GM19351 (cell line): ENCODE data around the gene ELN.
A peak's percentile ranks its signal among the peaks of the same experiment; 100 is the strongest.

Experiments used
- ATAC-seq: cut with Tn5 transposase; IDR thresholded peaks from one replicate; pipeline ENCODE4 v1.9.1; 2021; ENCODE audit warnings: mild to moderate bottlenecking, moderate library complexity; ENCODE audit not compliant: unreplicated experiment

ELN gene

GRCh38 chr7:74092321-74092963 lies 64.5 kb downstream of the ELN start:
- peak; percentile 19 for ATAC-seq

- ATAC-seq = peak; percentile 74
Measured at GRCh38 chr7:74092964-74093471, 65.0 kb downstream of the ELN start.

GRCh38 chr7:74093671-74094223 lies 65.8 kb downstream of the ELN start:
- peak; percentile 1 for ATAC-seq

DNA sequence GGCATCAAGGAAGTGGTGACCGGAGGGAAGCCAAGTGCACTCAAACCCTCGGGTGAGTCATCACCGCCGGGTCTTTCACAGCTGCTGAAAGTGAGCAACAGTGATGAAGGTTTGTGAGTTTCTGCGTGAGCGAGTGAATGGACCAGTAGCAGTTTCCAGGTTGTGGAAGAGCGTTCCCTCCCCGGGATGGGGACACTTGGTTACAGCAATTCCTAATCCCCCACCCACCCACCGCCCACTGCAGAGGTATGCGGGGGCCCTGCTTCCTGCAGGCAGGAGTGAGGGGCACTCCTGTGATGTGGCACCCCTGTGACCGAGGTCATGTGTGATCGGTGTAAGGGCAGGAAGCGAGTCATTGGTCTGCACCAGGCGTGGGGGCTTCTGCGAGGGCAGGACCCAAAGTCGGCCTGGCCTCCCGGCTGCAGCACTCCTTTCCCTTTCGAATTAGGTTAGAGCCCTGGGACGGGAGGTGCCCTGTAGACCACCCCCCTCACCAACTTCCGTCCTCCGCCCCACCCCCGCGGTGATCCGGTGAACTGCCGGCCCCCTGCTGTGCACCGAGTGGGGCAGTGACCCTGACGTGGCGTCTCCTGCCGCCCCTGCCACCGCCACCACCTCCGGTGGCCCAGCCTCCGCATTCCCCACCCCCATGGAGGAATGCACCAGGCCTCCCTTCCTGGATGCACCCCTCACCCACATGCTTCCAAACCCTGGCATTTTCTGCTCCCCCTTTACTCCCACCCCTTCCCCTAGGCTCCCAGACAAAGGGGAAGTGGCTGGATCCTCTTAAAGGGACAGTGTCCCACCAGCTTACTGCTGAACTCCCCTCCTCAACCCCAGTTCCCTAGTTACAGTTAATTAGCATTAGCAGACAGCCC lies 66.5 kb downstream of the ELN start:
- peak; percentile 48 for ATAC-seq

- ATAC-seq = no peak
Measured at GRCh38 chr7:74095135-74095534, 67.2 kb downstream of the ELN start.

DNA sequence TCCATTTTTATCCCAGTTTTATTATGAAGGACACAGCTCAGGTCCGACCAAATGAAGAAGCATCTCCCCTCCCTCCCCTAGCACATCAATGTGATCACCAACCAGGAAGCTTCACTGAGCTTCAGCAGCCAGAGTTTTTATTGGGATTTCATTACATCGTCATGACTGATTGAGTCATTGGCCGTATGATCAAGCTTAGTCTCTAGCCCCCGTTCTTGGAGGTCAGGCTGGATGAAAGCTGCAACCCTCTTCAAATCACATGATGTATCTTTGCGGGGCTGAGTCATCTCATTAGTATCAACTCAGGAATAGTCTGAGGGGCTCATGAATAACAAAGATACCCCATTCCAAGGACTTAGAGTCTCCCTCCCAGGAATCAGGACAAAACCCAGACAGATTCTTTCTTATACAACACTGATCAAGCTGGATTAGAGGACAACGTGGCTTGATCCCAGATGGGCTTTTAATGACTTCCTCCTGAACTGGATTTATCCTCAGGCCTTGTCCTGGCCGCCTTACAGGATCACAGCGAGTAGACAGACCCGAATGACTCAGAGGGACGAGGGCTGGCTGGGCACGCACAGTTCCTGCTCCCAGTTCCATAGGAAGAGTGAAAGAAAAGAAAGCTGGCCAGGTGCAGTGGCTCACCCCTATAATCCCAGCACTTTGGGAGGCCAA lies 70.1 kb downstream of the ELN start:
- ATAC-seq = no peak

GRCh38 chr7:74099031-74099430 lies 71.1 kb downstream of the ELN start:
- ATAC-seq = no peak

DNA sequence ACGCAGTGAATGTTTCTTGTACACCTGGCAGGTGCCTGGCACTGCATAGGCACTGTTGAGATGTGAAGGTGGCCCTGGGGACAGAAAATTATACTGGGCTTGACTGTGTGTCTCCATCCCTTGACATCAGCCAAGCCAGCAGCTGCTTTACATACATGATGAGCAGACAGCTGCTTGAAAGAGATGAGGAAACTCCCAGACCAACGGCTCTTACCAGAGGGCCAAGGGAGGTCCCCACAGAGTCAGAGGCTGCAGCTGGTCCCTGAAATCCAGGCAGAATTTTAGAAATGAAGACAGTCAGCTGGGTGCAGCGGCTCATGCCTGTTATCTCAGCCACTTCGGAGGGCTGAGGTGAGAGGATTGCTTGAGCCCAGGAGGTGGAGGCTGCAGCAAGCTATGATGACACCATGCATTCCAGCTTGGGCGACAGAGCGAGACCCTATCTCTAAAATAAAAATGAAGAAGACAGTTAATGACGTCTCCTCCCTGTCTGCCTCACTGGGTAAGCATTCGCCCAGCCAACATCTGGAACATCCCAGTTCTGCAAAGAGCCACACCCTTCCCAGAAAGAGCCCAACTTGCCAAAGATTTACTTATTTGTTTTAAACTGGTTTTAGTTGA lies 73.2 kb downstream of the ELN start:
- ATAC-seq = peak; percentile 90

- ATAC-seq = no peak
Measured at GRCh38 chr7:74103219-74103772, 75.3 kb downstream of the ELN start.

GRCh38 chr7:74104702-74105101 lies 76.7 kb downstream of the ELN start:
- ATAC-seq = no peak

DNA sequence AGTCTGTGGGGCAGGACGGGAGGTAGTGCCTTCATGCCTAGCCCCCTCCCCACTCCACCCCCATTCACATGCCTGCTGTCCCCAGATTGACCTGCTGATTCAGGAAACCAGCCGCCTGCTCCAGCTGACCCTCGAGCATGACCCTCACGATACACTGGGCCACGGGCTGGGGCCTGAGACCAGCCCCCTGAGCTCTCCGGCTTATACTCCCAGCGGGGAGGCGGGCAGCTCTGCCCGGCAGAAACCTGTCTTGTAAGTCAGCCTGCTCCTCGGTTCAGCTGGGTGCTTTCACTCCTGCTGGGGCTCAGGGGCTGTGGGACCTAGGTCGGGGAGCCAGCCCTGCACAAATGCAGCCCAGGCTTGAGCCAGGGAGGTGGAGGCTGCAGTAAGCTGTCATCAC lies 78.0 kb downstream of the ELN start:
- ATAC-seq = no peak

GRCh38 chr7:74106846-74107245 lies 78.9 kb downstream of the ELN start:
- ATAC-seq = no peak

- no peak for ATAC-seq
Measured at GRCh38 chr7:74115326-74115725, 87.4 kb downstream of the ELN start.

DNA sequence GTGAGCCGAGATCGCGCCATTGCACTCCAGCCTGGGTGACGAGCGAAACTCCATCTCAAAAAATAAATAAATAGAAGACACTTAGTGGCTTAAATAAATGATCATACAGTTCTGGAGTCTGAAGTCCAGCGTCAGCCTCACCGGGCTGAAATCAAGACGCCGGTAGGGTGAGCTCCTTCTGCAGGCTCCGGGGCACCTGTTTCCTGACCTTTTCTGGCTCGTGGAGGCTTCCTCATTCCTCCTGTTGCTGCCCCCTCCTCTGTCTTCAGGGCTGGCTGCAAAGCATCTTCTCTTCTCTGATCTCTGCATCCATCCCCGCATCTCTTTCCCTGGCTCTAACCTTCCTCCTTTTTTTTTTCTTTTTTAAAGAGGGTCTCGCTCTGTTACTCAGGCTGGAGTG lies 88.4 kb downstream of the ELN start:
- no peak for ATAC-seq
